Upper lobe of right lung (tissue), 1 donor: ENCODE results near the gene VASH1. TPM values are rescaled to one million over a fixed set of nuclear protein-coding genes. Genes with fewer than 3 reads are reported as not detected.
"Not testable (repeated sequence)": the region's sequence is repeated elsewhere in the genome, so short reads cannot be mapped to it uniquely, and the experiment has no call there.

Experiments
- ATAC-seq: fragments of 200-7000 bp; cut with Tn5 transposase; one replicate; pipeline ENCODE4 v1.9.1; 2020; ENCODE audit warnings: mild to moderate bottlenecking, moderate library complexity
- DNase-seq: peaks from one replicate; pipeline ENCODE4 v3.0.0-alpha.2; 2020
- H3K27ac ChIP-seq: fragments of 200-600 bp; one replicate; pipeline ENCODE4 v1.8.0; 2022
- H3K27me3 ChIP-seq: fragments of 200-600 bp; one replicate; pipeline ENCODE4 v1.8.0; 2022; ENCODE audit warnings: mild to moderate bottlenecking
- H3K36me3 ChIP-seq: fragments of 200-600 bp; one replicate; pipeline ENCODE4 v1.8.0; 2022
- H3K4me1 ChIP-seq: fragments of 200-600 bp; one replicate; pipeline ENCODE4 v1.8.0; 2022
- H3K4me3 ChIP-seq: fragments of 200-600 bp; one replicate; pipeline ENCODE4 v1.8.0; 2022; ENCODE audit warnings: mild to moderate bottlenecking
- H3K9me3 ChIP-seq: fragments of 200-600 bp; one replicate; pipeline ENCODE4 v1.8.0; 2022
- intact Hi-C: fragments of 100-400 bp; cut with DNase I; formaldehyde crosslinking; loops from one replicate; pipeline ENCODE4 v1.11.0; 2022
- total RNA-seq: library from RNA; stranded (reverse); fragmentation: NEBNext Ultra II Directional; extraction: Animal tissue kit (Norgen Biotek cat#: 25700); gene quantifications from one replicate; pipeline ENCODE4 v1.2.1, GENCODE V29; 2021
- TF ChIP-seq, protein P1 (sequence below): fragments of 200-600 bp; IDR thresholded peaks from one replicate; pipeline ENCODE4 v1.8.0; 2022; ENCODE audit warnings: antibody characterized with exemption
- donor health status: DM: no; HTN: yes; CAD: no; lungs with severe emphysema.

Gene VASH1
- total RNA-seq, 1 donor from 2014 or later: 37.1 TPM

DNA sequence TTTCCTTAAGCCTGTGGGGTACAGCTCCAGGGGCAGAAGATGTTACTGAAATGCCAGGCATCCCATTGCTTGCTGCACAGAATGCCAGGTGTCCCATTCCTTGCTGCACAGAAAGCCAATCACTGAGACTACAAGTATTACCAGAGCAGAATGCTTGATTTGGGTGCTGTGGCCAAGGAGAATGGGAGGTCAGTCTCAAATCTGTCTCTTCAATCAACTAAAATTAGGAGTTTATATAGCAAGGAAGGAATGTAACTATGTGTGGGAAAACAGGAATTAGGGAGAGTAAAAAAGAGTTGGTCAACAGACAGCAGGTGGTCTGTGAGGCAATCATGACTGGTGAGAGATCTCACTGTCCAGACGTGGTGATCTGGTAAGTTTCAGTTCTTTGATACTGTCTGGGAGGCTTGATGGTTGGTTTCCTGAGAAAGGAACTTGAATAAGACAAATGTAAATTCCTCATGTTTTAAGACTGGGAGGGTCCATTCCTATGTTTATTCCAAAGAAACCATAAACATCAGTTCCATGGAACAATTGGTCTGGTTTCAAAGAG lies 31.2 kb upstream of the VASH1 start:
- Histone ChIP-seq H3K4me1 (peaks cover 14% of the 10 kb centered on the region), H3K27ac (no peak overlapping the region), H3K4me3 (no peak overlapping the region), H3K9me3 (no peaks in the 10 kb centered on the region), H3K36me3 (no peaks in the 10 kb centered on the region), H3K27me3 (no peaks in the 10 kb centered on the region)
- intact Hi-C loops: no loop called here
- DNase-seq (no peak), ATAC-seq (peak; percentile 62)
- TF ChIP-seq, protein P1, sequence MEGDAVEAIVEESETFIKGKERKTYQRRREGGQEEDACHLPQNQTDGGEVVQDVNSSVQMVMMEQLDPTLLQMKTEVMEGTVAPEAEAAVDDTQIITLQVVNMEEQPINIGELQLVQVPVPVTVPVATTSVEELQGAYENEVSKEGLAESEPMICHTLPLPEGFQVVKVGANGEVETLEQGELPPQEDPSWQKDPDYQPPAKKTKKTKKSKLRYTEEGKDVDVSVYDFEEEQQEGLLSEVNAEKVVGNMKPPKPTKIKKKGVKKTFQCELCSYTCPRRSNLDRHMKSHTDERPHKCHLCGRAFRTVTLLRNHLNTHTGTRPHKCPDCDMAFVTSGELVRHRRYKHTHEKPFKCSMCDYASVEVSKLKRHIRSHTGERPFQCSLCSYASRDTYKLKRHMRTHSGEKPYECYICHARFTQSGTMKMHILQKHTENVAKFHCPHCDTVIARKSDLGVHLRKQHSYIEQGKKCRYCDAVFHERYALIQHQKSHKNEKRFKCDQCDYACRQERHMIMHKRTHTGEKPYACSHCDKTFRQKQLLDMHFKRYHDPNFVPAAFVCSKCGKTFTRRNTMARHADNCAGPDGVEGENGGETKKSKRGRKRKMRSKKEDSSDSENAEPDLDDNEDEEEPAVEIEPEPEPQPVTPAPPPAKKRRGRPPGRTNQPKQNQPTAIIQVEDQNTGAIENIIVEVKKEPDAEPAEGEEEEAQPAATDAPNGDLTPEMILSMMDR: no peak

DNA sequence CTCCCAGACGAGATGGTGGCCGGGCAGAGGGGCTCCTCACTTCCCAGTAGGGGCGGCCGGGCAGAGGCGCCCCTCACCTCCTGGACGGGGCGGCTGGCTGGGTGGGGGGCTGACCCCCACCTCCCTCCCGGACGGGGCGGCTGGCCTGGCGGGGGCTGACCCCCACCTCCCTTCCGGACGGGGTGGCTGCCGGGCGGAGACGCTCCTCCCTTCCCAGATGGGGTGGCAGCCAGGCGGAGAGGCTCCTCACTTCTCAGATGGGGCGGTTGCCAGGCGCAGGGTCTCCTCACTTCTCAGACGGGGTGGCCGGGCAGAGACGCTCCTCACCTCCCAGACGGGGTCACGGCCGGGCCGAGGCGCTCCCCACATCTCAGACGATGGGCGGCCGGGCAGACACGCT lies 26.8 kb upstream of the VASH1 start:
- H3K36me3 ChIP-seq, H3K9me3 ChIP-seq, intact Hi-C loops, H3K27me3 ChIP-seq, H3K4me1 ChIP-seq, H3K27ac ChIP-seq, ATAC-seq, DNase-seq, H3K4me3 ChIP-seq: not testable (repeated sequence)

DNA sequence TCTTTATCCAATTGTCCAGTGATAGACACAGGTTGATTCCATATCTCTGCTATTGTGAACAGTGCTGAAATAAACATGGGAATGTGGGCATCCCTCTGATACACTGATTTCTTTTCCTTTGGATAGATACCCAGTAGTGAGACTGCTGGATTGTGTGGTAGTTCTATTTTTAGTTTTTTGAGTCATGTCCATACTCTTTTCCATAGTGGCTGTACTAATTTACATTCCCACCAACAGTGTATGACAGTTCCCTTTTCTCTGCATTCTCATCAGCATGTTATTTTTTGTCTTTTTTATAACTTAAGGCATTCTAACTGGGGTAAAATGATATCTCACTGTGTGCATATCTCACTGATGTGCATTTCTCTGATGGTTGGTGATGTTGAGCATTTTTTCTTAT lies 24.8 kb upstream of the VASH1 start:
- TF ChIP-seq, protein P1: no peak
- ATAC-seq (no peak), DNase-seq (no peak)
- Histone ChIP-seq H3K9me3 (no peaks in the 10 kb centered on the region), H3K27ac (no peak overlapping the region), H3K27me3 (no peaks in the 10 kb centered on the region), H3K4me1 (no peaks in the 10 kb centered on the region), H3K4me3 (no peak overlapping the region), H3K36me3 (no peaks in the 10 kb centered on the region)
- intact Hi-C loops: no loop called here

DNA sequence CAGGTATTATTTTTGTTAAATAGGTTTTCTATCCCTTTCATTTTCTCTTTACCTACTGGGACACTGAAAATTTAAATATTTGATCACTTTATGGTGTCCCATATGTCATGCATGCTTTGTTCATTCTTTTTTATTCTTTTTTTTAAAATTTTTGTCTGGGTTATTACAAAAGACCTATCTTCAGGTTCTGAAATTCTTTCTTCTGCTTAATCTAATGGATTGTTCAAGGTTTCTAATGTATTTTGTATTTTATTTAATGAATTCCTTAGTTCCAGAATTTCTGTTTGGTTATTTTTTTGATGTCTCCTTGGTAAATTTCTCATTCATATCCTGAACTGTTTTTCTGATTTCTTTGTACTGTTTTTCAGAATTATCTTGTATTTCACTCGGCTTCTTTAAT lies 20.2 kb upstream of the VASH1 start:
- Histone ChIP-seq H3K4me1 (no peaks in the 10 kb centered on the region), H3K27me3 (no peaks in the 10 kb centered on the region), H3K4me3 (no peak overlapping the region), H3K27ac (no peak overlapping the region), H3K9me3 (no peaks in the 10 kb centered on the region), H3K36me3 (no peaks in the 10 kb centered on the region)
- intact Hi-C loops: no loop called here
- DNase-seq (no peak), ATAC-seq (no peak)
- TF ChIP-seq, protein P1: no peak

DNA sequence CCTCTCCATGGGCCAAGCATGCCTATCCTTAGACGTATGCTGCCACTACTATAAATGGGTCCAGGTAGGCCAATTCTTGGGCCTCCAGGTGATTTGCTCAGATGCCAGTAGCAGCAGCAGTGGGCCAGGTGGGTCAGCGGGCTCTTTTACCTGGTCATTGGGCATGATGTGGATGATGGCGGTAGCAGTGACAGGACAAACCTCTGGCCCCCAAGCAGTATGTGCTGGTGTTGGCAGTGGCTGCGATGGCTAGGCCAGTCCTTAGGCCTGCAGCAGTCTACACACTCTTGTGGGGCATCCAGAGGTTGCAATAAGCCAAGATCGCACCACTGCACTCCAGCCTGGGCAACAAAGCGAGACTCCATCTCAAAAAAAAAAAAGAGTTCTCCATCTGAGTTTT lies 19.1 kb upstream of the VASH1 start:
- H3K4me1 ChIP-seq: no peaks in the 10 kb centered on the region
- no peaks in the 10 kb centered on the region for H3K27me3 ChIP-seq
- no peak overlapping the region for H3K4me3 ChIP-seq
- DNase-seq (no peak), ATAC-seq (no peak)
- intact Hi-C loops: no loop called here
- H3K27ac ChIP-seq: no peak overlapping the region
- H3K36me3 ChIP-seq: no peaks in the 10 kb centered on the region
- TF ChIP-seq, protein P1: no peak
- no peaks in the 10 kb centered on the region for H3K9me3 ChIP-seq

DNA sequence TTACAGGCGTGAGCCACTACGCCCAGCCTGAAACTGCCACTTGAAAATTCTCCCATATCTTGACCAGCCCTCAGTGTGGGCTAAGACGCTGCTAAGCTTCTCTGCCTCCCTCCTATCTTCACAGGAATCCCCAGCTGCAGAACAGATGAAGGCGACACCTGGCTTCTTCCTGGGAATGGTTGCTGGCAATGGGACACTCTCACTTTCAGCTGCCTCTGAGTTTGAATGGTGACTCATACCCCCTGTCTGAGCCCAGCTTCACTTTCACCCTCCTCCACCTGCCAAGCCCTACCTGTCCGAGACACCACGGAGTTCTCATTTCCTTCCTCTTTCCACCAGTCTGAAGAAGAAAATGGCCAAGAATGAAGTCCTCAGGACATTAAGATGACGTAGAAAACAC lies 18.3 kb upstream of the VASH1 start:
- Histone ChIP-seq H3K9me3 (no peaks in the 10 kb centered on the region), H3K27me3 (no peaks in the 10 kb centered on the region), H3K4me3 (no peak overlapping the region), H3K4me1 (no peaks in the 10 kb centered on the region), H3K36me3 (no peaks in the 10 kb centered on the region), H3K27ac (no peak overlapping the region)
- ATAC-seq (peak; percentile 77), DNase-seq (no peak)
- TF ChIP-seq, protein P1: no peak
- intact Hi-C loops: no loop called here
